NCI-H2029 treated with DMSO at 0.1 percent for 48 hours (cell line): ENCODE measurements around the gene CHRFAM7A.
"Not testable (repeated sequence)": the region's sequence is repeated elsewhere in the genome, so short reads cannot be mapped to it uniquely, and the experiment has no call there.

Source experiments
- DNase-seq: peaks from one replicate; lab custom pipeline; 2025; lab: John Stamatoyannopoulos, UW

CHRFAM7A gene

GRCh38 chr15:30392766-30393663 lies at the start of gene CHRFAM7A:
TSS of gene CHRFAM7A (minus strand) at chr15:30393540. CDS start at chr15:30383351, 10,189 bp downstream.
- DNase-seq = not testable (repeated sequence)

DNA sequence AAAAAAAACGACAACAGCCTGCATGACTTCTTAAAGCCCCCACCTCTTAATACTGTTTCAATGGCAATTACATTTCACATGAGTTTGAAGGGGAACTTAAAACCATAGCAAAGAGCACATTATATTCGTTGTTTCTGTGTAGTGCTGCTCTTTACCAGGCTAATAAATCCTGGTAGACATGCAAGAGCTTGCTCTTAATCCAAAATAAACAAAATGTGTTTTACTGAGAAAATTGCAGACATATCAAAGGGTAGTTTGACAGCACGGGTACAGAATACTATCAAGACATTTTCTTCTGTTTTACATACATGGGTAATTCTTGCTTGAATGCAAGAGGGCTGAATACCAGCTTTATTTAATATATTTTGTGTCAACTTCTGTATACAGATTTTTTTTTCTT lies 45.0 kb upstream of the CHRFAM7A start:
- not testable (repeated sequence) for DNase-seq

- not testable (repeated sequence) for DNase-seq
Observed at GRCh38 chr15:30435878-30436277, 42.5 kb upstream of the CHRFAM7A start.

DNA sequence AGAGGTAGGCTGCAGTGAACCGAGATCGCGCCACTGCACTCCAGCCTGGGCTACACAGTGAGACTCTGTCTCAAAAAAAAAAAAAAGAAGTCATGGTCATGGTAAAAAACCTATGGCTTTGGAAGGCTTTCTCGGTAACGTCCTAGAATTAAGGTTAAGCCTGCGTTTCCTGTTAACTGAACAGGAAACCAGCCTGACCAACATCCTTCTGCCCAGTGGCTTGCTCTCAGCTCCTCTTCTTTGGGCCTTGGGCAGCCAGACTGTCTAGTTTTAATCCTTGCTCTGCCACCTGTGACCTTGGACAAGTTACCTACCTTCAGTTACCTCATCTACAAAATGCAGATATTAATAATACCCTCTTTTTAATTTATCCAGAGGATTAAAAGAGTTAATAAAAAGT lies 27.4 kb upstream of the CHRFAM7A start:
- DNase-seq = not testable (repeated sequence)

DNA sequence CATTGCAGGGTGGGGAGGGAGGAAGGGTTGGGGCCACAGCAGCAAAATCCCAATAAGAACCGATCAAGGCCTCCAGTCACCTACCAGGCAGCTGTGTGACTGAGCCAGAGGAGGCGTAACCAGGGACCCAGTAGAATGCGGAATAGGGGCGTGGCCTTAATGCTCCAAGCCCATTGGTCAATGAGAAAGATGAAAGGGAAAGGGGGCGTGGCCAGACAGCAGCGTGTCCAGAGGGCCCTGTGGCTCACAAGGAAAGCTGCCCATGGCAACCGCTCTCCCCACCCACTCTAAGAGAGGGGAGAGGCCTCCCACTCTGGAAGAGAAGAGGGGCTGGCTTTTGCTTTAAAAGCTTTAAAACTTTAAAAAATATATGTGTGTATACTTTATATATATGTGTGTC lies 20.8 kb upstream of the CHRFAM7A start, which contains the start of gene GOLGA8R:
Gene GOLGA8R (minus strand): TSS at position 101 of the 400 bp plus-strand sequence. CDS start 98 bp downstream, at position 3.
- DNase-seq = not testable (repeated sequence)

DNA sequence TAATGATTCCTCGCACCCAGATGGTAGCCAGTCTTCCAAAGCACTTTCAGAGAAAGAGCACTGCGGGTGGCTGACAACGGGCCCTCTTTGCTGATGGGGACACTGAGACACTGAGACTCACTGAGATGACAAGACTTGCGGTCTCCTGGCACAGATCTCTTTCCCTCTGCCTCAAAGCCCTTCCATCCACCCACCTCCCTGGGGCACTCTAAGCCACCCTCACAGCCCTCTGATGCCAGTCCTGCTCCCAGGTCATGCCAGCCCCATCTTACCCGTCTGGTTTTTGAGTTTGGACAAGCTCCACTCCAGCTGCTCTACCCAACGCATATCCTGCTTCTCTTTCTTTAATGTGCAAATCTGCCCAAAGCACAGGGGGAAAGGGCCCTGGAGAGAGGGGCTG lies 14.3 kb upstream of the CHRFAM7A start:
- not testable (repeated sequence) for DNase-seq

- not testable (repeated sequence) for DNase-seq
Observed at GRCh38 chr15:30398988-30399387, 5.6 kb upstream of the CHRFAM7A start.

DNA sequence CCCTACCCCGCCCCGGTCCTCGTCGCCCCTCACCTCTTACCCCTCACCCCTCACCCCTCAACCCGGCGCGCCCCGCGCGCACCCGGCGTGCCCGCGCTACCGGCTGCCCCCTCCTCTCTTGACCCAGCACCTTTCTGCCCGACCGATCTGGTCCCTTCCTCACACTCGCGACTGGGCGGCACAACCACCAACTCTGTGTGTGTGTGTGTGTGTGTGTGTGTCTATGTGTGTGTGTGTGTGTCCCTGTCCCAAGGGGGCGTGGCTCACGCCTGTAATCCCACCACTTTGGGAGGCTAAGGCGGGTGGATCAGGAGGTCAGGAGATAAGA lies 288 bp upstream of the CHRFAM7A start:
- not testable (repeated sequence) for DNase-seq

DNA sequence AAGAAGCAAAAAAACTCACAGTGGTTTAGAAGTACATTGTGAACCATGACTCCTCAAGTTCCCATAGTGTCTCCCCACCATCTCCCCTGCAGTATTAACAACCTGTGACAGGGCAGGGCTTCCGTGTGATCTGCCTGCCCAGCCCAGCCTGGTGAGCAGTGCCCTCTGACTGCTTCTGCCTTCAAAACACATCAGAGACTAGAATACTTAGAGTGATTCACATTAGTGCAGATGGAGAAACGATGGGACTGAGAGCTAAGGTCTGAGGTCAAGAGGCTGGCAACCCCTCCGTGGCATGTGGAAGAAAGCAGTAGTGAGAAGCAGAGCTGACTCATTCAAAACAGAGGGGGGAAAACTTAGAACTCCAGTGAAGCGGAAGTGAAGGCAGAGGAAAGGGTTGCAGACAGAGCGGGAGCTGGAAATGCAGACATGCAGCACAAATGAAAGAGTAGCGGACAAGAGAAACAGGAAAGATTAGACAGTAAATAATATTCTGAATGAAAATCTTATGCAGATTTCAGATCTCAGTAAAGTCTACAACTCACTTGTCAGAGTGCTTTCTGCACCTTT lies 6.9 kb downstream of the CHRFAM7A start:
- DNase-seq = not testable (repeated sequence)

GRCh38 chr15:30377082-30377413 lies 16.3 kb downstream of the CHRFAM7A start:
- DNase-seq = not testable (repeated sequence)

DNA sequence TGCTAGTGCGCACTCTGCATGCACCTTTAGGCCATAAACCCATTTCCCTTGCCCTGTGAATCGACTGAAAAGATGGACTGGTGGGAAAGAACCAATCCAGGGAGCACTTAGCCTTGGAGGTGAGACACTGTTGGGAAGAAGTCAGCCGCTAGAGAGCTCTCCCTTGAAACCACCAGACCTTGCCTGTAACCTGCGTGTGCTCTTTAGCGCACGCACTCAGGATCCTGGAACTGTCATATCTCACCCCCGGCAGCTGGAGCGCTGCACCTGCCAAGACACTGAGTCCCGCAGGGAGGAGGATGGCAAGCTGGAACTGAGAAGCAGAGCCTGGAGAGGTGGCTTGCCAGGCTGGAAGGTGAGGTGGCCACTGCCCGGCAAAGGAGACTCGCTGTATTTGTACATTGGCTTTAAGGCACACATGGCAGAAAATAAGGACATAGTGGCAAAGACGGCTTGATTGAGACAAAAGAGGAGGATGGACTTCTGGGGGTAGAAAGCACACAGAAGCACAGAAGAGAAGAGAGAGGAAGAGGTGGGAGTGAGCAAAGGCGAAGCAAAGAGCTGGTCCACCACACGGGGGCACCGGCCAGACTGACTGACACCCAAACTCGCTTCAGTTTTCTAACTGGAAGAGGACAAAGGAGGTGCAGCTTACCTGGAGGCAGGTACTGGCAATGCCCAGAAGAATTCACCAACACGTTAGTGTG lies 16.8 kb downstream of the CHRFAM7A start:
- DNase-seq = not testable (repeated sequence)

- not testable (repeated sequence) for DNase-seq
Observed at GRCh38 chr15:30375872-30376271, 17.5 kb downstream of the CHRFAM7A start.

- DNase-seq = not testable (repeated sequence)
Observed at GRCh38 chr15:30374862-30375261, 18.5 kb downstream of the CHRFAM7A start.

DNA sequence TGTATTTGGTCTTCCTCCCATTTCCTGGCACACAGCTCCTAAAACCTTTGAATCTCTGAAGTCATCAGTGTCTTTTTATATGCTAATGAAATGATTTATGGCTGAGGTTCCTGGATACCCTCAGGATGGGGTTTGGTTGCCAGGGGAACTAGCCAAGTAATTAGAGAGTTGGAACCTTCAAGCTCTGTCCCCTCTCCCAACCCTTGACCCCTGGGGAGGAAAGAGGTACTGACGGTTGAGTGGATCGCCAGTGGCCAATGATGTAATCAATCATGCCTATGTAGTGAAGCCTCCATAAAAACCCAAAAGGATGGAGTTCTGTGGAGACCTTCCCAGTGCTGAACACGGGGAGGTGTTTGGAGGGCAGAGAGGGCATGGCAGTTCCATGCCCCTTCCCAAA lies 25.1 kb downstream of the CHRFAM7A start:
- not testable (repeated sequence) for DNase-seq

GRCh38 chr15:30367246-30367645 lies 26.1 kb downstream of the CHRFAM7A start:
- DNase-seq = not testable (repeated sequence)

- DNase-seq = not testable (repeated sequence)
Observed at GRCh38 chr15:30361404-30361803, 31.9 kb downstream of the CHRFAM7A start.

DNA sequence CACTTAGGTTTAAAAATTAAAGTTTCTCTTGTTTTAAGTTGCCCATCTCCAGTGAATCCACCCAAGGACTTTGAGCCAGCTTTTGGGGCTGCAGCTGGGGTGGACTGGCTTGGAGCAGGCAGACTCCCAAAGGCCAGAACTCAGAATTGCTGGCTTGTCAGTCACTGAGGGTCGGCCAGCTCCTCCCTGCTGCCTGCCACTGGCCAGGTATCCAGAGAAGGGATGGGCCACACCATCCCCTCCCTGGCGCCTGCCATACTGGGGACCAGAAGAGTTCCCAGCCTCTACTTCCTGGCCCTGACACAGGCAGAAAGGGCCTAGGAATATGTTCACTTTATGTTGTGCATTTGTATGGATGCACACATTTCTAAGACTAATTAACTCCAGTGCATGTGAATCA lies 32.4 kb downstream of the CHRFAM7A start:
- DNase-seq = not testable (repeated sequence)

DNA sequence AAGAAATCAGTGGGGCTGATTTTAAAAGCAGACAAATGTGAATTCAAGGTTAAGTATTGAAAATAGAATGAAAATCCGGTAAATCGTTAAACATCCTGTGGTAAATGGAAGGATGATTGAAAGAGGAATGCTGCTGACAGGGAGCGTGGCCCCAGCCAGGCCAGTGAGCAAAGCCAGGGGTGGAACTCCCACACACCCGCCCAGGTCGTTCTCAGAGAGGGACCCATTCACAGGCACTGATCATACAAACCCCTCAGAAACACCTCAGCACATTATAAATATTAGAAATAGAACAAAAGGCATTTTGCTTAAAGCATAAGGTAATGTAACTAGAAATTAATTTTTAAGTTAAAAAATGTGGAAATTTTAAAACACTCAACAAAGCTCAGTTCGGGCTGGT lies 38.3 kb downstream of the CHRFAM7A start:
- not testable (repeated sequence) for DNase-seq

- not testable (repeated sequence) for DNase-seq
Observed at GRCh38 chr15:30349803-30350202, 43.5 kb downstream of the CHRFAM7A start.

DNA sequence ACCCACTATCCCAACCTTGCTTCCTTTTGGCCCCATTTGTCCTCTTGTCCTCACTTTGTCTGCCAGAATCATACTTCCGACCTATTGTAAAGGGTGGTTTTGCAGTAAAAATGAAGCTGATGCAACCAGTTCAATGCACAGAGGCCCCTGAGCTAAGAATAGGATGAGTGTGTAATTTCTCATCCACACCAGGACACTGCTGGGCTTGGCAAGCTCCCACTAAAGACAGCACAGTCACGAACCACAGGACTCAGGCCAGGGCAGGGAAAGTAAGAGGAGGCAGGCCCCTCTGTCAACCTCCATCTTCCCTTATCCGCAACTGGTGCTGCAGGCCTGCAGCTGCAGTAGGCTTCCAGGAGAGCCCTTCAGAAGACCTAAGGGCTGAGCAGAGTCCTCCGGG lies 56.8 kb downstream of the CHRFAM7A start:
- not testable (repeated sequence) for DNase-seq

DNA sequence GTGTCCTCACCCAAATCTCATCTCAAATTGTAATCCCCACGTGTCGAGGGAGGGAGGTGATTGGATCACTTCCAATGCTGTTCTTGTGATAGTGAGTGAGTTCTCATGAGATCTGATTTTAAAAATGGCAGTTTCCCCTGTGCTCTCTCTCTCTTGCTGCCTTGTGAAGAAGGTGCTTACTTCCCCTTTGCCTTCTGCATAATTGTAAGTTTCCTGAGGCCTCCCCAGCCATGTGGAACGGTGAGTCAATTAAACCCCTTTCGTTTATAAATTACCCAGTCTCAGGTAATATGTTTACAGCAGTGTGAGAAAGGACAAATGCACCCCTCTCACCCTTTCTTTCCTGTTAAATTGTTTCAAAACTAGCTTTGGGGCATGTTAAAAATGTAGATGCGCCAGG lies 59.2 kb downstream of the CHRFAM7A start:
- not testable (repeated sequence) for DNase-seq

- not testable (repeated sequence) for DNase-seq
Observed at GRCh38 chr15:30326145-30326544, 67.2 kb downstream of the CHRFAM7A start.

DNA sequence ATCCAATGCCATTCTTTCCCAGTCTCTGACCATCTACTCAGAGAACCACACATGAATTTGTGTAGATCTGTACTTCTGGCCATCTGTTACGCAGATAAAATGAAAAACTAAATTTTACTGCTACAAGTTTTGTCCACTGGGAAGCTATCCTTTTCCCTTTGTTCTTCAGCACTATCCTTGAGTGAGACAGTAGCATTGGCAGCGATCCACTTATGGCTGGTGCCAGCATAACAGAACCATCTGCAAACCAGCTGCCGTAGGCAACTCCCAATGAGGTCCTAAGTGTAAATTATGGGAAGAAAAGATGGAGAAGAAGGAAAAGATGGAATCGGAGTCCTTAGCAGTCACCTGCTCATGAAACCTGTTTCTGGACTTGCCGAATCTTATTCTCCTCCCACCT lies 72.3 kb downstream of the CHRFAM7A start:
- not testable (repeated sequence) for DNase-seq
